Measurements from ENCODE around the gene SGCG. TPM values are rescaled to one million over a fixed set of nuclear protein-coding genes. Genes with fewer than 3 reads are reported as not detected.

The SGCG gene
- polyA plus RNA-seq, 2 of the 4 experiments (the other 2 are of a cell fraction) = 0.09 TPM; not detected in 1

- TF ChIP-seq PBX3 (IDR thresholded peaks at IDR 0.05) (no peak), POLR2AphosphoS2 (conservative IDR thresholded peaks at IDR 0.05; ENCODE audit: low read length) (no peak), SMC3 (IDR thresholded peaks at IDR 0.05) (no peak), EHF (CRISPR knock-in tag; IDR thresholded peaks at IDR 0.05) (no peak), NFE2L2 (conservative IDR thresholded peaks at IDR 0.05; ENCODE audit: low read length) (no peak), BHLHE40 (IDR thresholded peaks at IDR 0.05; ENCODE audit: low read depth, low read length) (no peak), CHD2 (IDR thresholded peaks at IDR 0.05; ENCODE audit: low read length, partially characterized antibody) (no peak)
- TF ChIP-seq, protein P1, sequence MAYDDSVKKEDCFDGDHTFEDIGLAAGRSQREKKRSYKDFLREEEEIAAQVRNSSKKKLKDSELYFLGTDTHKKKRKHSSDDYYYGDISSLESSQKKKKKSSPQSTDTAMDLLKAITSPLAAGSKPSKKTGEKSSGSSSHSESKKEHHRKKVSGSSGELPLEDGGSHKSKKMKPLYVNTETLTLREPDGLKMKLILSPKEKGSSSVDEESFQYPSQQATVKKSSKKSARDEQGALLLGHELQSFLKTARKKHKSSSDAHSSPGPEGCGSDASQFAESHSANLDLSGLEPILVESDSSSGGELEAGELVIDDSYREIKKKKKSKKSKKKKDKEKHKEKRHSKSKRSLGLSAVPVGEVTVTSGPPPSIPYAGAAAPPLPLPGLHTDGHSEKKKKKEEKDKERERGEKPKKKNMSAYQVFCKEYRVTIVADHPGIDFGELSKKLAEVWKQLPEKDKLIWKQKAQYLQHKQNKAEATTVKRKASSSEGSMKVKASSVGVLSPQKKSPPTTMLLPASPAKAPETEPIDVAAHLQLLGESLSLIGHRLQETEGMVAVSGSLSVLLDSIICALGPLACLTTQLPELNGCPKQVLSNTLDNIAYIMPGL (CRISPR knock-in tag; IDR thresholded peaks at IDR 0.05; ENCODE audit: borderline replicate concordance) = no peak
Measured at GRCh38 chr13:23372264-23372906, 191.6 kb downstream of the SGCG start (continued).

Small RNAs within 50 kb of the gene (small RNA-seq; reads per million reads assigned to genes)
- gene RNU6-58P (0 reads per million in 6 experiments), gene RNY3P4 (0 reads per million in 6 experiments)

Data from A549 (cell line).